MM.1S (cell line): ENCODE data around the gene BTBD1.

ENCODE experiments used
- DNase-seq: peaks from one replicate; pipeline ENCODE4 v3.0.0-alpha.2; 2015
- H2AFZ ChIP-seq: fragments of 300-600 bp; sonication (generic); 2 replicates; pipeline ENCODE4 v1.6.0; 2016; ENCODE audit warnings: antibody characterized with exemption, low read length
- H3F3A ChIP-seq: fragments of 300-600 bp; sonication (generic); 2 replicates; pipeline ENCODE4 v1.6.1; 2016; ENCODE audit warnings: mild to moderate bottlenecking, antibody characterized with exemption, low read length, moderate library complexity, mixed read lengths; ENCODE audit not compliant: insufficient read depth
- H3K27ac ChIP-seq: fragments of 300-600 bp; sonication (generic); 2 replicates; pipeline ENCODE4 v1.5.1; 2016; ENCODE audit warnings: mild to moderate bottlenecking, low read length
- H3K27me3 ChIP-seq: fragments of 300-600 bp; sonication (generic); replicated peaks from 2 replicates; pipeline ENCODE4 v1.6.0; 2016; ENCODE audit warnings: low read length; ENCODE audit not compliant: insufficient read depth
- H3K36me3 ChIP-seq: fragments of 300-600 bp; sonication (generic); replicated peaks from 2 replicates; pipeline ENCODE4 v1.6.1; 2016; ENCODE audit warnings: mild to moderate bottlenecking, low read length, mixed read lengths; ENCODE audit not compliant: insufficient read depth
- H3K4me1 ChIP-seq: fragments of 300-600 bp; sonication (generic); 2 replicates; pipeline ENCODE4 v1.6.1; 2016; ENCODE audit warnings: low read length, mixed read lengths
- H3K4me2 ChIP-seq: fragments of 300-600 bp; sonication (generic); 2 replicates; pipeline ENCODE4 v1.6.0; 2016; ENCODE audit warnings: low read depth, low read length
- H3K4me3 ChIP-seq: fragments of 300-600 bp; sonication (generic); 2 replicates; pipeline ENCODE4 v1.5.1; 2016; ENCODE audit warnings: low read length, mixed read lengths
- H3K79me2 ChIP-seq: fragments of 300-600 bp; sonication (generic); 2 replicates; pipeline ENCODE4 v1.6.1; 2016; ENCODE audit warnings: mixed run types, low read length, mixed read lengths
- H3K9ac ChIP-seq: fragments of 300-600 bp; sonication (generic); 2 replicates; pipeline ENCODE4 v1.6.1; 2016; ENCODE audit warnings: low read length, mixed read lengths
- H3K9me2 ChIP-seq: fragments of 300-600 bp; sonication (generic); replicated peaks from 2 replicates; pipeline ENCODE4 v1.6.1; 2016; ENCODE audit warnings: mild to moderate bottlenecking, low read length, mixed read lengths; ENCODE audit not compliant: insufficient read depth
- H3K9me3 ChIP-seq: fragments of 300-600 bp; sonication (generic); replicated peaks from 2 replicates; pipeline ENCODE4 v1.6.1; 2016; ENCODE audit warnings: mild to moderate bottlenecking, low read length, mixed read lengths; ENCODE audit not compliant: insufficient read depth
- H4K20me1 ChIP-seq: fragments of 300-600 bp; sonication (generic); 2 replicates; pipeline ENCODE4 v1.6.1; 2016; ENCODE audit warnings: mild to moderate bottlenecking, low read length, moderate library complexity, mixed read lengths; ENCODE audit not compliant: insufficient read depth
- CTCF ChIP-seq: fragments of 300-600 bp; sonication (generic); IDR thresholded peaks from 2 replicates; pipeline ENCODE4 v1.5.1; 2016; ENCODE audit warnings: antibody characterized with exemption, low read length, mixed read lengths
- EZH2 ChIP-seq: fragments of 300-600 bp; sonication (generic); optimal IDR thresholded peaks from 2 replicates; pipeline ENCODE3; 2017; ENCODE audit warnings: low read depth, mild to moderate bottlenecking, antibody characterized with exemption, low read length, mixed read lengths
- EZH2phosphoT487 ChIP-seq: fragments of 300-600 bp; sonication (generic); IDR thresholded peaks from 2 replicates; pipeline ENCODE4 v1.6.1; 2018; ENCODE audit warnings: antibody characterized with exemption, low read length

Gene BTBD1

GRCh38 chr15:82979726-82980125 is 87.3 kb downstream of the BTBD1 start:
- Histone ChIP-seq H2AFZ (no peak overlapping the region), H3K9me2 (no peaks in the 10 kb centered on the region), H3K79me2 (no peaks in the 10 kb centered on the region), H3K4me2 (no peak overlapping the region), H3K9me3 (no peaks in the 10 kb centered on the region), H3K36me3 (no peaks in the 10 kb centered on the region), H3K9ac (no peak overlapping the region), H4K20me1 (no peaks in the 10 kb centered on the region), H3K4me1 (no peaks in the 10 kb centered on the region), H3K27me3 (no peaks in the 10 kb centered on the region), H3F3A (no peaks in the 10 kb centered on the region; the same call in 1 of the 2 replicates), H3K27ac (no peak overlapping the region), H3K4me3 (no peak overlapping the region)
- TF ChIP-seq EZH2 (no peak), EZH2phosphoT487 (no peak), CTCF (no peak)
- DNase-seq, result no peak

- Histone ChIP-seq H3K4me1 (peaks cover under 1% of the 10 kb centered on the region), H3K36me3 (no peaks in the 10 kb centered on the region), H3F3A (no peaks in the 10 kb centered on the region; the same call in 1 of the 2 replicates), H2AFZ (no peak overlapping the region), H3K4me3 (no peak overlapping the region), H3K79me2 (no peaks in the 10 kb centered on the region), H4K20me1 (no peaks in the 10 kb centered on the region), H3K9ac (no peak overlapping the region), H3K9me3 (no peaks in the 10 kb centered on the region), H3K9me2 (no peaks in the 10 kb centered on the region), H3K4me2 (no peak overlapping the region), H3K27me3 (no peaks in the 10 kb centered on the region), H3K27ac (no peak overlapping the region)
- TF ChIP-seq EZH2 (no peak), CTCF (no peak), EZH2phosphoT487 (no peak)
- DNase-seq, result no peak
Measured at GRCh38 chr15:82978438-82978837, 88.6 kb downstream of the BTBD1 start.

- no peak overlapping the region for H3K4me2 ChIP-seq
- H3K27ac ChIP-seq, result no peak overlapping the region
- no peaks in the 10 kb centered on the region for H3K79me2 ChIP-seq
- no peaks in the 10 kb centered on the region for H3K9me2 ChIP-seq
- no peak for DNase-seq
- peaks cover 5% of the 10 kb centered on the region; the same call in 1 of the 2 replicates for H3F3A ChIP-seq
- H3K4me1 ChIP-seq, result peaks cover 11% of the 10 kb centered on the region
- H3K36me3 ChIP-seq, result no peaks in the 10 kb centered on the region
- H3K4me3 ChIP-seq, result no peak overlapping the region
- no peak overlapping the region for H3K9ac ChIP-seq
- H3K9me3 ChIP-seq, result no peaks in the 10 kb centered on the region
- no peak for TF ChIP-seq EZH2phosphoT487
- no peak for TF ChIP-seq CTCF
- no peak for TF ChIP-seq EZH2
- H3K27me3 ChIP-seq, result no peaks in the 10 kb centered on the region
- H4K20me1 ChIP-seq, result no peaks in the 10 kb centered on the region
- H2AFZ ChIP-seq, result no peak overlapping the region
Measured at GRCh38 chr15:82977076-82977475, 90.0 kb downstream of the BTBD1 start.
